Peyer's patch (tissue), 4 donors: ENCODE measurements around the gene DMKN.

ENCODE experiments used
- POLR2A ChIP-seq, 2 donors: fragments of 450-650 bp; IDR thresholded peaks; one replicate each; pipeline ENCODE4 v1.5.1; 2017; ENCODE audit warnings: antibody characterized with exemption in 2 of 2, mild to moderate bottlenecking in 2 of 2, moderate library complexity in 2 of 2
- TF ChIP-seq, protein P1 (sequence below), 6 experiments: fragments of 450-650 bp in 4 of 6; fragments of 200-600 bp in 2 of 6; sonication (generic) in 1 of 6; IDR thresholded peaks; one replicate each; pipeline ENCODE4 v1.5.1; 2017 to 2019; ENCODE audit warnings: antibody characterized with exemption in 6 of 6, mild to moderate bottlenecking in 3 of 6, moderate library complexity in 1 of 6

GRCh38 chr19:35542209-35542608, 28.8 kb upstream of the DMKN start:
- TF ChIP-seq, protein P1, sequence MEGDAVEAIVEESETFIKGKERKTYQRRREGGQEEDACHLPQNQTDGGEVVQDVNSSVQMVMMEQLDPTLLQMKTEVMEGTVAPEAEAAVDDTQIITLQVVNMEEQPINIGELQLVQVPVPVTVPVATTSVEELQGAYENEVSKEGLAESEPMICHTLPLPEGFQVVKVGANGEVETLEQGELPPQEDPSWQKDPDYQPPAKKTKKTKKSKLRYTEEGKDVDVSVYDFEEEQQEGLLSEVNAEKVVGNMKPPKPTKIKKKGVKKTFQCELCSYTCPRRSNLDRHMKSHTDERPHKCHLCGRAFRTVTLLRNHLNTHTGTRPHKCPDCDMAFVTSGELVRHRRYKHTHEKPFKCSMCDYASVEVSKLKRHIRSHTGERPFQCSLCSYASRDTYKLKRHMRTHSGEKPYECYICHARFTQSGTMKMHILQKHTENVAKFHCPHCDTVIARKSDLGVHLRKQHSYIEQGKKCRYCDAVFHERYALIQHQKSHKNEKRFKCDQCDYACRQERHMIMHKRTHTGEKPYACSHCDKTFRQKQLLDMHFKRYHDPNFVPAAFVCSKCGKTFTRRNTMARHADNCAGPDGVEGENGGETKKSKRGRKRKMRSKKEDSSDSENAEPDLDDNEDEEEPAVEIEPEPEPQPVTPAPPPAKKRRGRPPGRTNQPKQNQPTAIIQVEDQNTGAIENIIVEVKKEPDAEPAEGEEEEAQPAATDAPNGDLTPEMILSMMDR (IDR thresholded peaks at IDR 0.05) = no peak
- TF ChIP-seq POLR2A (IDR thresholded peaks at IDR 0.05) = no peak
